WTC11 (cell line): ENCODE measurements around the gene PPP3R1. TPM values are rescaled to one million over a fixed set of nuclear protein-coding genes. Genes with fewer than 3 reads are reported as not detected.

Experiments
- ATAC-seq: fragments of 200-7000 bp; cut with Tn5 transposase; 2 replicates; pipeline ENCODE4 v1.10.0; 2021; ENCODE audit warnings: mild to moderate bottlenecking, moderate library complexity
- CTCF ChIA-PET: fragments of 300-600 bp; sonication (Branson Sonifier 250); formaldehyde crosslinking; loops from one replicate; lab custom pipeline; 2021; ENCODE audit warnings: antibody characterized with exemption; lab: Charles Lee
- POLR2A ChIA-PET: fragments of 350-600 bp; sonication (Branson Sonifier 250); formaldehyde crosslinking; loops from one replicate; lab custom pipeline; 2021; ENCODE audit warnings: antibody characterized with exemption; lab: Charles Lee
- DNase-seq: peaks from one replicate; pipeline ENCODE4 v3.0.0; 2021; ENCODE audit warnings: low spot score
- H3K27ac Mint-ChIP-seq: 2 replicates; pipeline ENCODE4 v1.8.0; 2021; ENCODE audit warnings: mixed read lengths
- H3K27me3 Mint-ChIP-seq: 2 replicates; pipeline ENCODE4 v1.8.0; 2021; ENCODE audit warnings: low read depth, mild to moderate bottlenecking, moderate library complexity, mixed read lengths
- H3K36me3 Mint-ChIP-seq: 2 replicates; pipeline ENCODE4 v1.8.0; 2021; ENCODE audit warnings: mixed read lengths
- H3K4me1 Mint-ChIP-seq: 2 replicates; pipeline ENCODE4 v1.8.0; 2022; ENCODE audit warnings: mixed read lengths
- H3K4me3 Mint-ChIP-seq: 2 replicates; pipeline ENCODE4 v1.8.0; 2021; ENCODE audit warnings: mild to moderate bottlenecking, moderate library complexity, mixed read lengths
- H3K9me3 Mint-ChIP-seq: 2 replicates; pipeline ENCODE4 v1.8.0; 2021; ENCODE audit warnings: mixed read lengths
- ARID4B ChIP-seq: sonication (generic); formaldehyde crosslinking; IDR thresholded peaks from 2 replicates; pipeline ENCODE4 v1.8.0; 2023; ENCODE audit warnings: missing genetic modification reagents, mild to moderate bottlenecking, borderline replicate concordance
- ATF2 ChIP-seq: sonication (generic); formaldehyde crosslinking; IDR thresholded peaks from 2 replicates; pipeline ENCODE4 v1.8.1; 2022; ENCODE audit warnings: low read depth, missing genetic modification reagents, borderline replicate concordance
- ATF3 ChIP-seq: sonication (generic); formaldehyde crosslinking; conservative IDR thresholded peaks from 2 replicates; pipeline ENCODE4 v1.8.1; 2022; ENCODE audit warnings: mild to moderate bottlenecking, missing genetic modification reagents
- CBFB ChIP-seq: sonication (generic); formaldehyde crosslinking; IDR thresholded peaks from 2 replicates; pipeline ENCODE4 v1.8.1; 2022; ENCODE audit warnings: mild to moderate bottlenecking, low read depth, missing genetic modification reagents
- ERG ChIP-seq: fragments of 250-450 bp; sonication (Bioruptor Pico); IDR thresholded peaks from 2 replicates; pipeline ENCODE4 v1.8.0; 2021; ENCODE audit warnings: mild to moderate bottlenecking
- JAZF1 ChIP-seq: fragments of 250-450 bp; sonication (Bioruptor Pico); IDR thresholded peaks from 2 replicates; pipeline ENCODE4 v1.9.0; 2021; ENCODE audit warnings: moderate library complexity, mild to moderate bottlenecking, inconsistent platforms
- JUN ChIP-seq: sonication (generic); formaldehyde crosslinking; IDR thresholded peaks from 2 replicates; pipeline ENCODE4 v1.8.0; 2023; ENCODE audit warnings: mild to moderate bottlenecking, missing genetic modification reagents
- MLX ChIP-seq: sonication (generic); formaldehyde crosslinking; IDR thresholded peaks from 2 replicates; pipeline ENCODE4 v1.8.1; 2023; ENCODE audit warnings: mild to moderate bottlenecking, missing genetic modification reagents, moderate library complexity
- MXD4 ChIP-seq: fragments of 250-450 bp; sonication (Bioruptor Pico); IDR thresholded peaks from 2 replicates; pipeline ENCODE4 v1.8.0; 2021; ENCODE audit warnings: mild to moderate bottlenecking, moderate library complexity, borderline replicate concordance
- MYBL2 ChIP-seq: sonication (generic); formaldehyde crosslinking; IDR thresholded peaks from 2 replicates; pipeline ENCODE4 v1.8.1; 2023; ENCODE audit warnings: mild to moderate bottlenecking, moderate library complexity, missing genetic modification reagents
- NR3C1 ChIP-seq: sonication (generic); formaldehyde crosslinking; conservative IDR thresholded peaks from 2 replicates; pipeline ENCODE4 v1.8.1; 2023; ENCODE audit warnings: low read depth, mild to moderate bottlenecking, missing genetic modification reagents
- PRRX2 ChIP-seq: fragments of 250-450 bp; sonication (Bioruptor Pico); IDR thresholded peaks from 2 replicates; pipeline ENCODE4 v1.8.0; 2021; ENCODE audit warnings: mild to moderate bottlenecking
- SMAD3 ChIP-seq: sonication (generic); formaldehyde crosslinking; IDR thresholded peaks from 2 replicates; pipeline ENCODE4 v1.8.0; 2022; ENCODE audit warnings: missing genetic modification reagents, mild to moderate bottlenecking, borderline replicate concordance
- SOX15 ChIP-seq: fragments of 250-450 bp; sonication (Bioruptor Pico); IDR thresholded peaks from 2 replicates; pipeline ENCODE4 v1.9.0; 2021; ENCODE audit warnings: mild to moderate bottlenecking
- USF1 ChIP-seq: sonication (generic); formaldehyde crosslinking; IDR thresholded peaks from 2 replicates; pipeline ENCODE4 v1.8.0; 2022; ENCODE audit warnings: mild to moderate bottlenecking, missing genetic modification reagents
- ZMAT4 ChIP-seq: fragments of 250-450 bp; sonication (Bioruptor Pico); IDR thresholded peaks from 2 replicates; pipeline ENCODE4 v1.9.0; 2021; ENCODE audit warnings: mild to moderate bottlenecking
- ZNF219 ChIP-seq: sonication (generic); formaldehyde crosslinking; IDR thresholded peaks from 2 replicates; pipeline ENCODE4 v1.8.0; 2023; ENCODE audit warnings: missing genetic modification reagents, mild to moderate bottlenecking, borderline replicate concordance
- ZNF281 ChIP-seq: sonication (generic); formaldehyde crosslinking; IDR thresholded peaks from 2 replicates; pipeline ENCODE4 v1.8.0; 2023; ENCODE audit warnings: mild to moderate bottlenecking, missing genetic modification reagents
- ZNF416 ChIP-seq: fragments of 250-450 bp; sonication (Bioruptor Pico); IDR thresholded peaks from 2 replicates; pipeline ENCODE4 v1.9.0; 2021; ENCODE audit warnings: mild to moderate bottlenecking, inconsistent platforms
- total RNA-seq: library from RNA; stranded (reverse); gene quantifications from 3 replicates; pipeline ENCODE4 v1.2.3, GENCODE V29; 2021

PPP3R1 gene
- total RNA-seq, 1 experiment from 2014 or later, result 61.4 TPM

GRCh38 chr2:68263632-68264031 lies 11.3 kb upstream of the PPP3R1 start:
- no peak for TF ChIP-seq ZMAT4
- TF ChIP-seq, all 79 proteins: peak for 0
- CTCF ChIA-PET, result no interaction called here
- no peaks in the 10 kb centered on the region for H3K36me3 Mint-ChIP-seq
- no peaks in the 10 kb centered on the region for H3K4me1 Mint-ChIP-seq
- H3K27ac Mint-ChIP-seq, result no peak overlapping the region
- POLR2A ChIA-PET, result no interaction called here
- H3K4me3 Mint-ChIP-seq, result no peak overlapping the region
- no peaks in the 10 kb centered on the region for H3K9me3 Mint-ChIP-seq
- no peak for ATAC-seq
- no peaks in the 10 kb centered on the region for H3K27me3 Mint-ChIP-seq
- DNase-seq, result no peak

- Mint-ChIP-seq H3K36me3 (no peaks in the 10 kb centered on the region), H3K4me1 (peaks cover 14% of the 10 kb centered on the region), H3K9me3 (no peaks in the 10 kb centered on the region), H3K27ac (no peak overlapping the region; the same call in 1 of the 2 replicates), H3K27me3 (no peaks in the 10 kb centered on the region), H3K4me3 (no peak overlapping the region)
- CTCF ChIA-PET, result no interaction called here
- no peak for ATAC-seq
- no peak for DNase-seq
- POLR2A ChIA-PET, result no interaction called here
- TF ChIP-seq MXD4 (CRISPR knock-in tag), result no peak
Measured at GRCh38 chr2:68258851-68259250, 6.5 kb upstream of the PPP3R1 start.

GRCh38 chr2:68256093-68256450 lies 3.7 kb upstream of the PPP3R1 start:
- Mint-ChIP-seq H3K36me3 (peaks cover 5% of the 10 kb centered on the region; the same call in 1 of the 2 replicates), H3K27me3 (no peaks in the 10 kb centered on the region), H3K27ac (no peak overlapping the region), H3K9me3 (no peaks in the 10 kb centered on the region), H3K4me1 (peaks cover 14% of the 10 kb centered on the region), H3K4me3 (no peak overlapping the region)
- TF ChIP-seq ATF3 (no peak), PRRX2 (CRISPR knock-in tag) (no peak), CBFB (CRISPR knock-in tag) (no peak), SOX15 (CRISPR knock-in tag) (no peak), MYBL2 (no peak), SMAD3 (CRISPR knock-in tag) (no peak), JUN (CRISPR knock-in tag) (no peak), ZMAT4 (no peak), MXD4 (CRISPR knock-in tag) (no peak), MLX (no peak), ERG (CRISPR knock-in tag) (no peak), ATF2 (CRISPR knock-in tag) (no peak), ZNF219 (no peak), ZNF416 (CRISPR knock-in tag) (no peak), NR3C1 (CRISPR knock-in tag) (no peak), ARID4B (CRISPR knock-in tag) (no peak), USF1 (CRISPR knock-in tag) (no peak), JAZF1 (no peak), ZNF281 (CRISPR knock-in tag) (no peak)
- no peak for ATAC-seq
- DNase-seq, result no peak
- POLR2A ChIA-PET, result no interaction called here
- CTCF ChIA-PET, result interaction anchor here (1.4 kb wide), 1 partner anchor 36 kb away, joined by 6 read pairs; no protein-coding TSS in a partner anchor
